GM10266 (cell line): ENCODE data around the gene INSIG1.
A peak's percentile ranks its signal among the peaks of the same experiment; 100 is the strongest.

Experiments
- DNase-seq: peaks from one replicate; pipeline ENCODE4 v3.0.0; 2012; ENCODE audit errors: extremely low spot score
- TF ChIP-seq, protein P1 (sequence below): IDR thresholded peaks from 2 replicates; pipeline ENCODE4 v1.5.1; 2012; ENCODE audit warnings: mild to moderate bottlenecking, low read depth; ENCODE audit not compliant: control insufficient read depth, insufficient read depth; ENCODE audit errors: missing control alignments

Gene INSIG1

GRCh38 chr7:155280446-155281397 lies 17.0 kb upstream of the INSIG1 start:
- no peak for DNase-seq
- TF ChIP-seq, protein P1, sequence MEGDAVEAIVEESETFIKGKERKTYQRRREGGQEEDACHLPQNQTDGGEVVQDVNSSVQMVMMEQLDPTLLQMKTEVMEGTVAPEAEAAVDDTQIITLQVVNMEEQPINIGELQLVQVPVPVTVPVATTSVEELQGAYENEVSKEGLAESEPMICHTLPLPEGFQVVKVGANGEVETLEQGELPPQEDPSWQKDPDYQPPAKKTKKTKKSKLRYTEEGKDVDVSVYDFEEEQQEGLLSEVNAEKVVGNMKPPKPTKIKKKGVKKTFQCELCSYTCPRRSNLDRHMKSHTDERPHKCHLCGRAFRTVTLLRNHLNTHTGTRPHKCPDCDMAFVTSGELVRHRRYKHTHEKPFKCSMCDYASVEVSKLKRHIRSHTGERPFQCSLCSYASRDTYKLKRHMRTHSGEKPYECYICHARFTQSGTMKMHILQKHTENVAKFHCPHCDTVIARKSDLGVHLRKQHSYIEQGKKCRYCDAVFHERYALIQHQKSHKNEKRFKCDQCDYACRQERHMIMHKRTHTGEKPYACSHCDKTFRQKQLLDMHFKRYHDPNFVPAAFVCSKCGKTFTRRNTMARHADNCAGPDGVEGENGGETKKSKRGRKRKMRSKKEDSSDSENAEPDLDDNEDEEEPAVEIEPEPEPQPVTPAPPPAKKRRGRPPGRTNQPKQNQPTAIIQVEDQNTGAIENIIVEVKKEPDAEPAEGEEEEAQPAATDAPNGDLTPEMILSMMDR, result no peak

GRCh38 chr7:155281398-155281969 lies 16.2 kb upstream of the INSIG1 start:
- TF ChIP-seq, protein P1, result no peak
- no peak for DNase-seq

- TF ChIP-seq, protein P1, result no peak
- no peak for DNase-seq
These were observed 15.0 kb upstream of the INSIG1 start for GRCh38 chr7:155282671-155283070.

GRCh38 chr7:155283565-155284194 lies 14.0 kb upstream of the INSIG1 start:
- DNase-seq, result peak; percentile 49
- TF ChIP-seq, protein P1, result no peak

DNA sequence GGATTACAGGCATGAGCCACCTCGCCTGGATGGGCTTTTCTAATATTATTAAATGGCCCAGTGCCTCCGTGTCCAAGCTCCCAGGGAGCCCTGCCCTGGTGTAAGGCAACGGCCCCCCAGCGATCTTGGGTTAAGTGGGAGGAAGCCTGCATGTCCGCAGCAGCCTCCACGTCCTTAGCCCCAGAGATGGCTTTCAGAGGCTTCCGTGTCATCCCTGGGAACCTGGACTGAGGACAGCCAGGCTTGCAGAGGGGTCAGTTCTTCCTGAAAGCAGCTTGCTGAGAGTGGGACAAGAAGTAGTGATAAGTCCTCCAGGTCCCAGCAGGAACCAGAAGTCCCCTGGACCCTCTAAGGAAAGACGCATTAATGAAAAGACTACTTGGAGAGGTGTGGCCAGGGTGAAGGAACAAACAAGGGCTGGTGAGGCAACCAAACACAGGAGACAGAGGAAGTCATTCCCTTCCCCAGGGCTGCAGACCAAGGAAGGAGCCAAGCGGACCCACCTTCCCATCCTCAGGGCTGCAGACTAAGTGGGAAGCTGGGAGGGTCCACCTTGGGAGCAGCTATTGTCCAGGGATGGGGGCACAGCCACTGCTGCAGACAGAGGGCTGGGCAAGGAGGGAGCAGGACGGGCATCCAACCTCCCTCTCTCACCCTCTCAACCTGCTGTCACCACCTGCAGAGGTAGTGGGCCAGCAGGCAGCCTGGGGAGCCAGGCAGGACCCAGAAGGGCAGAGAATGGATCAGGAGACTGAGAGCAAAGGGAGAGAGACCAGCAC lies 13.0 kb upstream of the INSIG1 start:
- DNase-seq, result no peak
- TF ChIP-seq, protein P1, result no peak

DNA sequence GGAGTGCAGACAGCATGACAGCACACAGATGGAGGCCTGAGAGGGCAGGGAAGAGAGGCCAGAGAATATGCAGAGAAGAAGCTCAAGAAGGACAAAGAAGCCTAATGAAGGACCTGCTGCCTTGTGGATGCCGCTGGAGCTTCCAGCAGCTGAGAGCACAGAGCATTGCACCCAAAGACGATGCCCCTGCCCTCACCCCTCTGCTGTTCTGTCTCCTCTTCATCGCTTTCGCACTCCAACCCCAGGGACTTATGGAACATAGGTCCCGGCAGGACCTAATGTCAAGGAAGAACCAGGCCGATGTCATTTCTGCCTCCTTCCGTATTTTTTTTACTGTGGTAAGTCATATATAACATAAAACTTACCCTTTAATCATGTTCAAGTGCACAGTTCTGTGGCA lies 12.3 kb upstream of the INSIG1 start:
- no peak for DNase-seq
- TF ChIP-seq, protein P1, result no peak

- TF ChIP-seq, protein P1, result no peak
These were observed 11.8 kb upstream of the INSIG1 start for GRCh38 chr7:155285833-155286232.

More at GRCh38 chr7:155285833-155286232, 11.8 kb upstream of the INSIG1 start:
- no peak for DNase-seq
